ENCODE measurements around the gene DENND1A. TPM values are rescaled to one million over a fixed set of nuclear protein-coding genes. Genes with fewer than 3 reads are reported as not detected.

Gene DENND1A
- total RNA-seq, 1 experiment from 2014 or later, result 29.7 TPM

- Histone ChIP-seq H4K20me1 (ENCODE audit: low read length) (no peaks in the 10 kb centered on the region), H3K4me1 (ENCODE audit: insufficient read depth, low read length) (peaks cover 19% of the 10 kb centered on the region), H3K9ac (ENCODE audit: low read length) (no peak overlapping the region), H3K79me2 (ENCODE audit: low read length) (no peaks in the 10 kb centered on the region), H3K27me3 (ENCODE audit: low read length) (no peaks in the 10 kb centered on the region), H3F3A (ENCODE audit: low read length, unreplicated experiment) (no peaks in the 10 kb centered on the region), H3K4me3 (ENCODE audit: low read length) (no peak overlapping the region), H3K27ac (ENCODE audit: low read length) (no peak overlapping the region), H3K9me3 (ENCODE audit: low read length) (no peaks in the 10 kb centered on the region), H3K4me2 (ENCODE audit: low read length) (no peak overlapping the region), H3K36me3 (ENCODE audit: low read depth, low read length) (no peaks in the 10 kb centered on the region), H3K9me2 (replicated peaks; ENCODE audit: low read length) (no peaks in the 10 kb centered on the region), H2AFZ (ENCODE audit: low read length) (no peak overlapping the region)
- no TSS peak for BruUV-seq (replicated peaks)
- TF ChIP-seq EZH2phosphoT487 (IDR thresholded peaks at IDR 0.05; ENCODE audit: borderline replicate concordance, low read length) (no peak), EZH2 (IDR thresholded peaks at IDR 0.05; ENCODE audit: low read length, unreplicated experiment) (no peak), CTCF (conservative IDR thresholded peaks at IDR 0.05; ENCODE audit: low read depth, low read length) (no peak)
- ChIA-PET CTCF (no interaction called here), POLR2A (ENCODE audit: unreplicated experiment) (no interaction called here)
- no peak for DNase-seq
- no peak for ATAC-seq
- intact Hi-C loops (cut with micrococcal nuclease), result no loop called here
Observed at GRCh38 chr9:123680352-123680751, 249.6 kb downstream of the DENND1A start.

GRCh38 chr9:123679330-123679987 is 250.5 kb downstream of the DENND1A start:
- TF ChIP-seq CTCF (conservative IDR thresholded peaks at IDR 0.05; ENCODE audit: low read depth, low read length) (no peak), EZH2 (IDR thresholded peaks at IDR 0.05; ENCODE audit: low read length, unreplicated experiment) (no peak), EZH2phosphoT487 (IDR thresholded peaks at IDR 0.05; ENCODE audit: borderline replicate concordance, low read length) (no peak)
- POLR2A ChIA-PET (ENCODE audit: unreplicated experiment), result no interaction called here
- peak overlapping the region; percentile 75; the same call in 1 of the 2 replicates for H3K27ac ChIP-seq (ENCODE audit: low read length)
- H3K9me2 ChIP-seq (replicated peaks; ENCODE audit: low read length), result no peaks in the 10 kb centered on the region
- intact Hi-C loops (cut with micrococcal nuclease), result no loop called here
- H2AFZ ChIP-seq (ENCODE audit: low read length), result no peak overlapping the region
- H3K9me3 ChIP-seq (ENCODE audit: low read length), result no peaks in the 10 kb centered on the region
- no peaks in the 10 kb centered on the region for H3K79me2 ChIP-seq (ENCODE audit: low read length)
- H3K4me3 ChIP-seq (ENCODE audit: low read length), result no peak overlapping the region
- CTCF ChIA-PET, result no interaction called here
- ATAC-seq (no peak), DNase-seq (no peak)
- H3F3A ChIP-seq (ENCODE audit: low read length, unreplicated experiment), result no peaks in the 10 kb centered on the region
- H3K4me2 ChIP-seq (ENCODE audit: low read length), result peak overlapping the region; percentile 63; the same call in 1 of the 2 replicates
- no TSS peak for BruUV-seq (replicated peaks)
- no peak overlapping the region for H3K9ac ChIP-seq (ENCODE audit: low read length)
- H3K4me1 ChIP-seq (ENCODE audit: insufficient read depth, low read length), result peaks cover 19% of the 10 kb centered on the region
- H3K36me3 ChIP-seq (ENCODE audit: low read depth, low read length), result no peaks in the 10 kb centered on the region
- no peaks in the 10 kb centered on the region for H4K20me1 ChIP-seq (ENCODE audit: low read length)
- H3K27me3 ChIP-seq (ENCODE audit: low read length), result no peaks in the 10 kb centered on the region

- H3K27ac ChIP-seq (ENCODE audit: low read length), result peak overlapping the region; percentile 75
- TF ChIP-seq CTCF (conservative IDR thresholded peaks at IDR 0.05; ENCODE audit: low read depth, low read length) (no peak), EZH2 (IDR thresholded peaks at IDR 0.05; ENCODE audit: low read length, unreplicated experiment) (no peak), EZH2phosphoT487 (IDR thresholded peaks at IDR 0.05; ENCODE audit: borderline replicate concordance, low read length) (no peak)
- CTCF ChIA-PET, result no interaction called here
Observed at GRCh38 chr9:123678878-123679329, 251.0 kb downstream of the DENND1A start.

More at GRCh38 chr9:123678878-123679329, 251.0 kb downstream of the DENND1A start:
- peak; percentile 14 for DNase-seq
- intact Hi-C loops (cut with micrococcal nuclease), result no loop called here
- Histone ChIP-seq H3K27me3 (ENCODE audit: low read length) (no peaks in the 10 kb centered on the region), H3K79me2 (ENCODE audit: low read length) (no peaks in the 10 kb centered on the region), H4K20me1 (ENCODE audit: low read length) (no peaks in the 10 kb centered on the region), H2AFZ (ENCODE audit: low read length) (no peak overlapping the region), H3K9me2 (replicated peaks; ENCODE audit: low read length) (no peaks in the 10 kb centered on the region), H3K9ac (ENCODE audit: low read length) (no peak overlapping the region), H3K36me3 (ENCODE audit: low read depth, low read length) (no peaks in the 10 kb centered on the region), H3K9me3 (ENCODE audit: low read length) (no peaks in the 10 kb centered on the region), H3K4me3 (ENCODE audit: low read length) (no peak overlapping the region), H3K4me2 (ENCODE audit: low read length) (peak overlapping the region; percentile 63), H3F3A (ENCODE audit: low read length, unreplicated experiment) (no peaks in the 10 kb centered on the region), H3K4me1 (ENCODE audit: insufficient read depth, low read length) (peaks cover 19% of the 10 kb centered on the region)
- POLR2A ChIA-PET (ENCODE audit: unreplicated experiment), result no interaction called here
- ATAC-seq, result peak; percentile 27
- no TSS peak for BruUV-seq (replicated peaks)

All from PC-3 (cell line).